ENCODE measurements around the gene LARGE1. TPM values are rescaled to one million over a fixed set of nuclear protein-coding genes. Genes with fewer than 3 reads are reported as not detected.

The LARGE1 gene
- total RNA-seq, 1 experiment from 2014 or later, result 1.5 TPM

DNA sequence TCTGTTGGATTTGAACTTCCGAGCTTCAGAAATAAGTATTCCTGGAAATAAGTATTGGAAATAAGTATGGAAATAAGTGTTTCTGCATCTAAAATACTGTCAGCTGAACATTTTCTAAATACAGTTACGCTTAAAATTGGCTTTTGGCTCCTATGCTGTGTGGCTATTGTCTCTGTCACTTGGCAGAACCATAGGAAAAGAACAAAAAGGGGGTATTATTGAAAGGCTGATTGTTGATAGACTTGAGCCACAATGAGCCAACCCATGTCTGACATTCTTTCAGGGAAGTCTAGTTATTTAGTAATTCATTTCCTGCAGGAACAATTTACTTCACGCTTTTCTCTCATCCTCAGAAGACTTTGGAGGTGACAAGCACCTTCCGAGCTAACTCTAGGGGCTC lies 32.5 kb upstream of the LARGE1 start:
- H3K4me3 ChIP-seq (replicated peaks in 1 of 2; ENCODE audit: low read depth in 1 of 2, low read length in 2 of 2), result no peak overlapping the region
- H3K79me2 ChIP-seq (ENCODE audit: insufficient read depth, low read length), result no peaks in the 10 kb centered on the region
- BruUV-seq (replicated peaks), result no TSS peak
- H3K4me1 ChIP-seq (ENCODE audit: control insufficient read depth in 1 of 2, insufficient read depth in 2 of 2, low read length in 2 of 2), result no peaks in the 10 kb centered on the region
- H2AFZ ChIP-seq (ENCODE audit: low read depth, low read length, poor library complexity, severe bottlenecking), result no peak overlapping the region
- ATAC-seq (no peak), DNase-seq (ENCODE audit: low read depth, low spot score) (no peak)
- TF ChIP-seq CBX3 (IDR thresholded peaks at IDR 0.05; ENCODE audit: low read depth) (no peak), EGR1 (IDR thresholded peaks at IDR 0.05; ENCODE audit: low read depth) (no peak), ELF1 (IDR thresholded peaks at IDR 0.05; ENCODE audit: borderline replicate concordance, low read depth) (no peak), TCF7L2 (IDR thresholded peaks at IDR 0.05; ENCODE audit: borderline replicate concordance, extremely low read depth, insufficient read depth, insufficient read length) (no peak), CEBPB (IDR thresholded peaks at IDR 0.05; ENCODE audit: low read depth) (no peak), ZNF274 (IDR thresholded peaks at IDR 0.05; ENCODE audit: low read depth, low read length) (no peak), ATF3 (IDR thresholded peaks at IDR 0.05) (no peak)
- TF ChIP-seq, protein P1, sequence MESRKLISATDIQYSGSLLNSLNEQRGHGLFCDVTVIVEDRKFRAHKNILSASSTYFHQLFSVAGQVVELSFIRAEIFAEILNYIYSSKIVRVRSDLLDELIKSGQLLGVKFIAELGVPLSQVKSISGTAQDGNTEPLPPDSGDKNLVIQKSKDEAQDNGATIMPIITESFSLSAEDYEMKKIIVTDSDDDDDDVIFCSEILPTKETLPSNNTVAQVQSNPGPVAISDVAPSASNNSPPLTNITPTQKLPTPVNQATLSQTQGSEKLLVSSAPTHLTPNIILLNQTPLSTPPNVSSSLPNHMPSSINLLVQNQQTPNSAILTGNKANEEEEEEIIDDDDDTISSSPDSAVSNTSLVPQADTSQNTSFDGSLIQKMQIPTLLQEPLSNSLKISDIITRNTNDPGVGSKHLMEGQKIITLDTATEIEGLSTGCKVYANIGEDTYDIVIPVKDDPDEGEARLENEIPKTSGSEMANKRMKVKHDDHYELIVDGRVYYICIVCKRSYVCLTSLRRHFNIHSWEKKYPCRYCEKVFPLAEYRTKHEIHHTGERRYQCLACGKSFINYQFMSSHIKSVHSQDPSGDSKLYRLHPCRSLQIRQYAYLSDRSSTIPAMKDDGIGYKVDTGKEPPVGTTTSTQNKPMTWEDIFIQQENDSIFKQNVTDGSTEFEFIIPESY (IDR thresholded peaks at IDR 0.05; ENCODE audit: extremely low read depth, insufficient replicate concordance, low read length), result no peak
- RAD21 ChIA-PET (ENCODE audit: low non-redundant PET in 1 of 2, low total read pairs in 2 of 2, uncharacterized antibody in 2 of 2, unreplicated experiment in 2 of 2), result no interaction called here
- no peaks in the 10 kb centered on the region for H3K9me2 ChIP-seq (ENCODE audit: insufficient read depth)
- H3K9me3 ChIP-seq (ENCODE audit: control insufficient read depth in 1 of 2, insufficient read depth in 1 of 2, low read depth in 1 of 2, low read length in 2 of 2), result peaks cover 0 to 24% of the 10 kb centered on the region in 2 experiments; a peak in 2 of 4 replicates
- H3K9ac ChIP-seq (ENCODE audit: low read length), result no peak overlapping the region
- CTCF ChIA-PET, result no interaction called here
- H4K20me1 ChIP-seq (ENCODE audit: insufficient read depth), result no peaks in the 10 kb centered on the region
- H3K4me2 ChIP-seq (ENCODE audit: low read length), result no peak overlapping the region
- intact Hi-C loops (cut with micrococcal nuclease), result no loop called here
- POLR2A ChIA-PET, result no interaction called here
- no peaks in the 10 kb centered on the region for H3K27me3 ChIP-seq (ENCODE audit: insufficient read depth, low read length)
- H3K27ac ChIP-seq (ENCODE audit: low read depth, low read length), result no peak overlapping the region
- H3K36me3 ChIP-seq (ENCODE audit: control insufficient read depth in 1 of 2, insufficient read depth in 2 of 2, low read length in 2 of 2), result no peaks in the 10 kb centered on the region

DNA sequence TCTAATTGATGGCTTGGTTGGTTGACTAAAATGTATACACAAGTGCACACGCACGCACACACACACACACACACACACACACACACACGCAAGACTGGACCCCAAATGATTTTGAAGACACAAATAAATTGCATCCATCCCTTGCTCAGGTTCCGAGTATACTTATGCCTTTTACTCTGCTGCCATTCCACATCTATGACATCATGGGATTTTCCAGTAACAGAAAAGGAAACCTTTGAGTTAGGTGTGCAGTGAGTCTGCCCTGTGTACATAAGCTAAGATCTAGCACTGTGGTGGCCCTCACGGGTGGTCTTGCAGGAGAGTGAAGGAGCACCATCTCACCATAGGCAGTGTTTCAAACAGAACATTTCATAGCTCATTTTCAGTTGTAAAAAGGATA lies 20.5 kb upstream of the LARGE1 start:
- ChIA-PET POLR2A (no interaction called here), RAD21 (ENCODE audit: low non-redundant PET in 1 of 2, low total read pairs in 2 of 2, uncharacterized antibody in 2 of 2, unreplicated experiment in 2 of 2) (no interaction called here), CTCF (no interaction called here)
- H2AFZ ChIP-seq (ENCODE audit: low read depth, low read length, poor library complexity, severe bottlenecking), result no peak overlapping the region
- peaks cover 0 to 27% of the 10 kb centered on the region in 2 experiments; a peak in 2 of 4 replicates for H3K9me3 ChIP-seq (ENCODE audit: control insufficient read depth in 1 of 2, insufficient read depth in 1 of 2, low read depth in 1 of 2, low read length in 2 of 2)
- H3K27me3 ChIP-seq (ENCODE audit: insufficient read depth, low read length), result no peaks in the 10 kb centered on the region
- H3K9ac ChIP-seq (ENCODE audit: low read length), result no peak overlapping the region
- no peak overlapping the region for H3K27ac ChIP-seq (ENCODE audit: low read depth, low read length)
- no peak overlapping the region for H3K4me3 ChIP-seq (replicated peaks in 1 of 2; ENCODE audit: low read depth in 1 of 2, low read length in 2 of 2)
- no TSS peak for BruUV-seq (replicated peaks)
- H3K9me2 ChIP-seq (ENCODE audit: insufficient read depth), result no peaks in the 10 kb centered on the region
- no peak overlapping the region for H3K4me2 ChIP-seq (ENCODE audit: low read length)
- intact Hi-C loops (cut with micrococcal nuclease), result no loop called here
- H3K36me3 ChIP-seq (ENCODE audit: control insufficient read depth in 1 of 2, insufficient read depth in 2 of 2, low read length in 2 of 2), result no peaks in the 10 kb centered on the region
- ATAC-seq (no peak), DNase-seq (ENCODE audit: low read depth, low spot score) (no peak)
- H3K4me1 ChIP-seq (ENCODE audit: control insufficient read depth in 1 of 2, insufficient read depth in 2 of 2, low read length in 2 of 2), result no peaks in the 10 kb centered on the region
- H4K20me1 ChIP-seq (ENCODE audit: insufficient read depth), result no peaks in the 10 kb centered on the region
- H3K79me2 ChIP-seq (ENCODE audit: insufficient read depth, low read length), result no peaks in the 10 kb centered on the region
- TF ChIP-seq, protein P2, sequence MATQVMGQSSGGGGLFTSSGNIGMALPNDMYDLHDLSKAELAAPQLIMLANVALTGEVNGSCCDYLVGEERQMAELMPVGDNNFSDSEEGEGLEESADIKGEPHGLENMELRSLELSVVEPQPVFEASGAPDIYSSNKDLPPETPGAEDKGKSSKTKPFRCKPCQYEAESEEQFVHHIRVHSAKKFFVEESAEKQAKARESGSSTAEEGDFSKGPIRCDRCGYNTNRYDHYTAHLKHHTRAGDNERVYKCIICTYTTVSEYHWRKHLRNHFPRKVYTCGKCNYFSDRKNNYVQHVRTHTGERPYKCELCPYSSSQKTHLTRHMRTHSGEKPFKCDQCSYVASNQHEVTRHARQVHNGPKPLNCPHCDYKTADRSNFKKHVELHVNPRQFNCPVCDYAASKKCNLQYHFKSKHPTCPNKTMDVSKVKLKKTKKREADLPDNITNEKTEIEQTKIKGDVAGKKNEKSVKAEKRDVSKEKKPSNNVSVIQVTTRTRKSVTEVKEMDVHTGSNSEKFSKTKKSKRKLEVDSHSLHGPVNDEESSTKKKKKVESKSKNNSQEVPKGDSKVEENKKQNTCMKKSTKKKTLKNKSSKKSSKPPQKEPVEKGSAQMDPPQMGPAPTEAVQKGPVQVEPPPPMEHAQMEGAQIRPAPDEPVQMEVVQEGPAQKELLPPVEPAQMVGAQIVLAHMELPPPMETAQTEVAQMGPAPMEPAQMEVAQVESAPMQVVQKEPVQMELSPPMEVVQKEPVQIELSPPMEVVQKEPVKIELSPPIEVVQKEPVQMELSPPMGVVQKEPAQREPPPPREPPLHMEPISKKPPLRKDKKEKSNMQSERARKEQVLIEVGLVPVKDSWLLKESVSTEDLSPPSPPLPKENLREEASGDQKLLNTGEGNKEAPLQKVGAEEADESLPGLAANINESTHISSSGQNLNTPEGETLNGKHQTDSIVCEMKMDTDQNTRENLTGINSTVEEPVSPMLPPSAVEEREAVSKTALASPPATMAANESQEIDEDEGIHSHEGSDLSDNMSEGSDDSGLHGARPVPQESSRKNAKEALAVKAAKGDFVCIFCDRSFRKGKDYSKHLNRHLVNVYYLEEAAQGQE (IDR thresholded peaks at IDR 0.05; ENCODE audit: low read depth), result no peak
- TF ChIP-seq TCF7L2 (IDR thresholded peaks at IDR 0.05; ENCODE audit: borderline replicate concordance, extremely low read depth, insufficient read depth, insufficient read length) (no peak), CEBPB (IDR thresholded peaks at IDR 0.05; ENCODE audit: low read depth) (no peak), FOSL1 (IDR thresholded peaks at IDR 0.05; ENCODE audit: low read depth) (no peak), SRF (IDR thresholded peaks at IDR 0.05; ENCODE audit: low read depth) (no peak), EZH2phosphoT487 (IDR thresholded peaks at IDR 0.05; ENCODE audit: borderline replicate concordance) (no peak), SIN3A (IDR thresholded peaks at IDR 0.05; ENCODE audit: low read depth) (no peak), CBX3 (IDR thresholded peaks at IDR 0.05; ENCODE audit: low read depth) (no peak), ATF3 (IDR thresholded peaks at IDR 0.05) (no peak), POLR2A (IDR thresholded peaks at IDR 0.05; ENCODE audit: borderline replicate concordance, extremely low read depth, insufficient read depth, insufficient read length) (no peak), ZFX (IDR thresholded peaks at IDR 0.05) (no peak)
- TF ChIP-seq, protein P3, sequence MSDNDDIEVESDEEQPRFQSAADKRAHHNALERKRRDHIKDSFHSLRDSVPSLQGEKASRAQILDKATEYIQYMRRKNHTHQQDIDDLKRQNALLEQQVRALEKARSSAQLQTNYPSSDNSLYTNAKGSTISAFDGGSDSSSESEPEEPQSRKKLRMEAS (IDR thresholded peaks at IDR 0.05), result no peak
